H9 (cell line): ENCODE measurements around the gene CADPS. TPM values are rescaled to one million over a fixed set of nuclear protein-coding genes. Genes with fewer than 3 reads are reported as not detected.

ENCODE experiments used
- DNase-seq: peaks from one replicate; pipeline ENCODE4 v3.0.0-alpha.2; 2017
- H2AFZ ChIP-seq: one replicate; pipeline ENCODE4 v1.6.1; 2013; ENCODE audit warnings: mild to moderate bottlenecking, low read length, control low read depth, moderate library complexity
- H2AK5ac ChIP-seq: 2 replicates; pipeline ENCODE4 v1.6.1; 2013; ENCODE audit warnings: low read length, control low read depth, mixed read lengths; ENCODE audit not compliant: insufficient read length
- H2BK120ac ChIP-seq: one replicate; pipeline ENCODE4 v1.6.1; 2013; ENCODE audit warnings: low read depth, mild to moderate bottlenecking, low read length, control low read depth, inconsistent platforms; ENCODE audit not compliant: poor library complexity, severe bottlenecking
- H2BK12ac ChIP-seq: 2 replicates; pipeline ENCODE4 v1.6.1; 2013; ENCODE audit warnings: low read length, control low read depth, mixed read lengths, low read depth; ENCODE audit not compliant: insufficient read length
- H2BK15ac ChIP-seq: 2 replicates; pipeline ENCODE4 v1.6.1; 2013; ENCODE audit warnings: low read depth, low read length, control low read depth
- H2BK20ac ChIP-seq: one replicate; pipeline ENCODE4 v1.6.1; 2013; ENCODE audit warnings: low read depth, mild to moderate bottlenecking, low read length, control low read depth, inconsistent platforms; ENCODE audit not compliant: poor library complexity, severe bottlenecking
- H2BK5ac ChIP-seq: 2 replicates; pipeline ENCODE4 v1.6.1; 2013; ENCODE audit warnings: low read length, control low read depth, mixed read lengths; ENCODE audit not compliant: insufficient read length
- H3K14ac ChIP-seq: 2 replicates; pipeline ENCODE4 v1.6.1; 2013; ENCODE audit warnings: low read length, control low read depth; ENCODE audit not compliant: insufficient read depth
- H3K18ac ChIP-seq: 2 replicates; pipeline ENCODE4 v1.6.1; 2013; ENCODE audit warnings: low read depth, mild to moderate bottlenecking, mixed read lengths, low read length, control low read depth; ENCODE audit not compliant: insufficient read length
- H3K23ac ChIP-seq: 2 replicates; pipeline ENCODE4 v1.6.1; 2013; ENCODE audit warnings: low read length, control low read depth, mixed read lengths, low read depth; ENCODE audit not compliant: insufficient read length
- H3K23me2 ChIP-seq: 2 replicates; pipeline ENCODE4 v1.6.1; 2013; ENCODE audit warnings: low read depth, mild to moderate bottlenecking, mixed read lengths, low read length, control low read depth; ENCODE audit not compliant: insufficient read length, poor library complexity, severe bottlenecking
- H3K27ac ChIP-seq: 2 replicates; pipeline ENCODE4 v1.5.1; 2013; ENCODE audit warnings: low read length, control low read depth, mixed read lengths, low read depth; ENCODE audit not compliant: insufficient read length
- H3K27me3 ChIP-seq: 2 replicates; pipeline ENCODE4 v1.6.1; 2013; ENCODE audit warnings: low read length, control low read depth, inconsistent platforms; ENCODE audit not compliant: insufficient read depth
- H3K4ac ChIP-seq: 2 replicates; pipeline ENCODE4 v1.6.1; 2013; ENCODE audit warnings: low read depth, mild to moderate bottlenecking, control low read depth, inconsistent platforms, low read length, moderate library complexity
- H3K4me1 ChIP-seq: 2 replicates; pipeline ENCODE4 v1.6.1; 2013; ENCODE audit warnings: low read length, control low read depth, inconsistent platforms; ENCODE audit not compliant: insufficient read depth
- H3K4me2 ChIP-seq: 2 replicates; pipeline ENCODE4 v1.6.1; 2013; ENCODE audit warnings: low read length, control low read depth, mixed read lengths; ENCODE audit not compliant: insufficient read length, insufficient read depth
- H3K56ac ChIP-seq: 2 replicates; pipeline ENCODE4 v1.6.1; 2013; ENCODE audit warnings: low read depth, mild to moderate bottlenecking, mixed read lengths, low read length, control low read depth; ENCODE audit not compliant: insufficient read length
- H3K79me1 ChIP-seq: 2 replicates; pipeline ENCODE4 v1.6.1; 2013; ENCODE audit warnings: low read depth, mild to moderate bottlenecking, moderate library complexity, low read length, control low read depth, inconsistent platforms; ENCODE audit not compliant: insufficient read depth, poor library complexity, severe bottlenecking
- H3K79me2 ChIP-seq: 2 replicates; pipeline ENCODE4 v1.6.1; 2013; ENCODE audit warnings: low read length, control low read depth, inconsistent platforms; ENCODE audit not compliant: insufficient read depth
- H3K9ac ChIP-seq: 2 replicates; pipeline ENCODE4 v1.6.1; 2013; ENCODE audit warnings: low read length, control low read depth, mixed read lengths; ENCODE audit not compliant: insufficient read length; ENCODE audit errors: extremely low read depth
- H3K9me3 ChIP-seq: one replicate; pipeline ENCODE4 v1.6.1; 2013; ENCODE audit warnings: low read depth, low read length, inconsistent platforms; ENCODE audit not compliant: control insufficient read depth
- H3T11ph ChIP-seq: one replicate; pipeline ENCODE4 v1.6.1; 2013; ENCODE audit warnings: mild to moderate bottlenecking, low read length, control low read depth, inconsistent platforms
- H4K20me1 ChIP-seq: one replicate; pipeline ENCODE4 v1.6.1; 2013; ENCODE audit not compliant: control insufficient read depth, insufficient read length, insufficient read depth
- H4K5ac ChIP-seq: 2 replicates; pipeline ENCODE4 v1.6.1; 2013; ENCODE audit warnings: low read depth, mild to moderate bottlenecking, mixed read lengths, low read length, control low read depth; ENCODE audit not compliant: insufficient read length
- H4K8ac ChIP-seq: replicated peaks from 2 replicates; pipeline ENCODE4 v1.6.1; 2013; ENCODE audit warnings: low read length, control low read depth, mixed read lengths, low read depth; ENCODE audit not compliant: insufficient read length
- H4K91ac ChIP-seq: 2 replicates; pipeline ENCODE4 v1.6.1; 2013; ENCODE audit warnings: low read depth, mild to moderate bottlenecking, moderate library complexity, mixed read lengths, low read length, control low read depth; ENCODE audit not compliant: insufficient read length
- H3K27ac Mint-ChIP-seq, 3 experiments: 2 replicates in 2 of 3; 3 replicates in 1 of 3; pipeline ENCODE4 v1.8.0; 2020 to 2021; ENCODE audit warnings: mixed read lengths in 3 of 3, mild to moderate bottlenecking in 1 of 3, moderate library complexity in 1 of 3
- H3K27me3 Mint-ChIP-seq: 2 replicates; pipeline ENCODE4 v1.8.0; 2021; ENCODE audit warnings: low read depth, mild to moderate bottlenecking, moderate library complexity, mixed read lengths
- H3K36me3 Mint-ChIP-seq, 3 experiments: 2 replicates in 2 of 3; 3 replicates in 1 of 3; pipeline ENCODE4 v1.8.0; 2020 to 2021; ENCODE audit warnings: low read depth in 3 of 3, mixed read lengths in 3 of 3; ENCODE audit not compliant: insufficient read depth in 1 of 3
- H3K4me1 Mint-ChIP-seq, 2 experiments: 2 replicates each; pipeline ENCODE4 v1.8.0; 2020; ENCODE audit warnings: mixed read lengths in 2 of 2
- H3K4me3 Mint-ChIP-seq, 2 experiments: 2 replicates in 1 of 2; 3 replicates in 1 of 2; pipeline ENCODE4 v1.8.0; 2020 to 2021; ENCODE audit warnings: mild to moderate bottlenecking in 2 of 2, mixed read lengths in 2 of 2, moderate library complexity in 1 of 2
- H3K9me3 Mint-ChIP-seq, 2 experiments: 2 replicates in 1 of 2; 3 replicates in 1 of 2; pipeline ENCODE4 v1.8.0; 2020; ENCODE audit warnings: mild to moderate bottlenecking in 2 of 2, mixed read lengths in 2 of 2, moderate library complexity in 1 of 2
- CTCF ChIP-seq: fragments of 200-600 bp; sonication (generic); conservative IDR thresholded peaks from 3 replicates; pipeline ENCODE4 v1.8.0; 2021; ENCODE audit warnings: antibody characterized with exemption, mild to moderate bottlenecking
- WGBS: extraction: QIAGEN DNeasy Blood & Tissue Kit; methylation state at CpG from one replicate; pipeline ENCODE4 v1.1.7; 2013; ENCODE audit warnings: missing lambda C conversion rate, low lambda C conversion rate, mixed read lengths; ENCODE audit not compliant: insufficient read length; ENCODE audit errors: extremely low coverage; 5-methylcytosine and 5-hydroxymethylcytosine counted together
- total RNA-seq: library from RNA; stranded (reverse); gene quantifications from 2 replicates; pipeline ENCODE4 v1.2.1, GENCODE V29; 2021

Gene CADPS
- total RNA-seq, 1 experiment from 2014 or later: 6.6 TPM

- Histone ChIP-seq H4K5ac (no peak overlapping the region), H2BK15ac (no peak overlapping the region), H3K27me3 (no peaks in the 10 kb centered on the region), H3K4ac (no peak overlapping the region), H3K4me2 (no peak overlapping the region), H3K9ac (no peak overlapping the region), H3T11ph (no peak overlapping the region), H3K23me2 (no peaks in the 10 kb centered on the region), H3K9me3 (no peaks in the 10 kb centered on the region), H2BK12ac (no peak overlapping the region), H3K18ac (no peak overlapping the region), H3K79me2 (no peaks in the 10 kb centered on the region), H3K27ac (no peak overlapping the region), H4K20me1 (no peaks in the 10 kb centered on the region), H4K8ac (no peak overlapping the region), H2BK120ac (no peak overlapping the region), H2AFZ (no peak overlapping the region), H3K14ac (no peak overlapping the region), H2AK5ac (no peak overlapping the region), H3K4me1 (peaks cover 7% of the 10 kb centered on the region), H2BK20ac (no peak overlapping the region), H3K79me1 (no peaks in the 10 kb centered on the region), H2BK5ac (no peak overlapping the region), H3K23ac (no peak overlapping the region), H4K91ac (no peak overlapping the region), H3K56ac (no peak overlapping the region)
- peaks cover 36 to 38% of the 10 kb centered on the region in 2 experiments for H3K4me1 Mint-ChIP-seq
- H3K27me3 Mint-ChIP-seq: peaks cover 5% of the 10 kb centered on the region; the same call in 1 of the 2 replicates
- WGBS: no CpG with 5 or more reads among the region's 2 CpGs
- no peak overlapping the region for H3K27ac Mint-ChIP-seq
- no peak for TF ChIP-seq CTCF
- H3K36me3 Mint-ChIP-seq: no peaks in the 10 kb centered on the region
- no peaks in the 10 kb centered on the region for H3K9me3 Mint-ChIP-seq
- no peak for DNase-seq
- no peak overlapping the region for H3K4me3 Mint-ChIP-seq
Observed at GRCh38 chr3:62548528-62549205, 326.5 kb downstream of the CADPS start.
